Erythroblast (primary cell): ENCODE data around the gene EVC2.

Source experiments
- GATA1 ChIP-seq: IDR thresholded peaks from 2 replicates; pipeline ENCODE4 v1.6.1; 2011; ENCODE audit warnings: low read depth, mild to moderate bottlenecking, control low read depth, low read length, moderate library complexity
- POLR2A ChIP-seq: IDR thresholded peaks from 2 replicates; pipeline ENCODE4 v1.6.1; 2011; ENCODE audit warnings: mild to moderate bottlenecking, low read length

DNA sequence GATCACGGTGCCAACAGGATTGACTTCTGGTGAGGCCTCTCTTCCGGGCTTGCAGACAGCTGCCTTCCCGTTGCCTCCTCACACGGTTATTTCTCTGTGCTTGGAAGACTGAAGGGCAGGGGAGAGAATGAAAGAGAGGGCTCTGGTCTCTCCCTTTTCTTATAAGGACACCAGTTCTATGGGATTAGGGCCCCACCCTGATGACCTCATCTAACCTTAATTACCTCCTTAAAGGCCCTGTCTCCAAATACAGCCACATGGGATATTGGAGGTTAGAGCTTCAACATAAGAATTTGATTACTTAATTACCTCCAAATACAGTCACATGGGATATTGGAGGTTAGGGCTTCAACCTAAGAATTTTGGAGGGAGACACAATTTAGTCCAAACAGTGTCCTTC lies 49.2 kb upstream of the EVC2 start:
- TF ChIP-seq POLR2A (no peak), GATA1 (no peak)
